Activated T-helper 17 cell treated with anti-CD3 and anti-CD28 coated beads, Interleukin-2, amount 50 U/mL, for 72 hours (primary cell): ENCODE results near the gene LRIG1. TPM values are rescaled to one million over a fixed set of nuclear protein-coding genes. Genes with fewer than 3 reads are reported as not detected.

ENCODE experiments used
- ATAC-seq: fragments of 150-1000 bp; cut with Tn5 transposase; replicated peaks from 2 replicates; pipeline ENCODE4 v1.10.0; 2021; ENCODE audit warnings: mild to moderate bottlenecking, moderate library complexity
- H3K27ac Mint-ChIP-seq: one replicate; pipeline ENCODE4 v1.8.0; 2022; ENCODE audit warnings: mixed read lengths
- H3K27me3 Mint-ChIP-seq: one replicate; pipeline ENCODE4 v1.8.0; 2022; ENCODE audit warnings: mixed read lengths
- H3K36me3 Mint-ChIP-seq: one replicate; pipeline ENCODE4 v1.8.0; 2022; ENCODE audit warnings: low read depth, mild to moderate bottlenecking, mixed read lengths
- H3K4me1 Mint-ChIP-seq: one replicate; pipeline ENCODE4 v1.8.0; 2022; ENCODE audit warnings: mixed read lengths
- H3K4me3 Mint-ChIP-seq: one replicate; pipeline ENCODE4 v1.8.0; 2022; ENCODE audit warnings: mild to moderate bottlenecking, mixed read lengths
- H3K9me3 Mint-ChIP-seq: one replicate; pipeline ENCODE4 v1.8.0; 2022; ENCODE audit warnings: mixed read lengths
- total RNA-seq, 2 donors: library from RNA; stranded (reverse); gene quantifications; one replicate each; pipeline ENCODE4 v1.2.3, GENCODE V29; 2022

LRIG1 gene
- total RNA-seq, 2 donors from 2014 or later: 43.3 to 54.1 TPM

- Mint-ChIP-seq H3K4me3 (no peak overlapping the region), H3K36me3 (peaks cover 78% of the 10 kb centered on the region), H3K27ac (peak overlapping the region; percentile 15), H3K9me3 (no peaks in the 10 kb centered on the region), H3K27me3 (no peaks in the 10 kb centered on the region), H3K4me1 (peaks cover 43% of the 10 kb centered on the region)
- ATAC-seq: no peak
Observed at GRCh38 chr3:66441129-66441528, 59.7 kb downstream of the LRIG1 start.

GRCh38 chr3:66439666-66440344 is 61.0 kb downstream of the LRIG1 start:
- no peak overlapping the region for H3K4me3 Mint-ChIP-seq
- H3K4me1 Mint-ChIP-seq: peaks cover 44% of the 10 kb centered on the region
- H3K9me3 Mint-ChIP-seq: no peaks in the 10 kb centered on the region
- peaks cover 69% of the 10 kb centered on the region for H3K36me3 Mint-ChIP-seq
- H3K27me3 Mint-ChIP-seq: no peaks in the 10 kb centered on the region
- peak overlapping the region; percentile 53 for H3K27ac Mint-ChIP-seq
- no peak for ATAC-seq

GRCh38 chr3:66438046-66438445 is 62.8 kb downstream of the LRIG1 start:
- no peaks in the 10 kb centered on the region for H3K27me3 Mint-ChIP-seq
- H3K27ac Mint-ChIP-seq: peak overlapping the region; percentile 47
- ATAC-seq: no peak
- H3K4me3 Mint-ChIP-seq: no peak overlapping the region
- H3K4me1 Mint-ChIP-seq: peaks cover 55% of the 10 kb centered on the region
- no peaks in the 10 kb centered on the region for H3K9me3 Mint-ChIP-seq
- H3K36me3 Mint-ChIP-seq: peaks cover 68% of the 10 kb centered on the region

- Mint-ChIP-seq H3K27ac (peak overlapping the region; percentile 47), H3K36me3 (peaks cover 62% of the 10 kb centered on the region), H3K9me3 (no peaks in the 10 kb centered on the region), H3K4me3 (no peak overlapping the region), H3K4me1 (peaks cover 55% of the 10 kb centered on the region), H3K27me3 (no peaks in the 10 kb centered on the region)
- ATAC-seq: no peak
Observed at GRCh38 chr3:66437341-66437929, 63.4 kb downstream of the LRIG1 start.

- Mint-ChIP-seq H3K27me3 (no peaks in the 10 kb centered on the region), H3K36me3 (peaks cover 48% of the 10 kb centered on the region), H3K27ac (peak overlapping the region; percentile 47), H3K9me3 (no peaks in the 10 kb centered on the region), H3K4me3 (no peak overlapping the region), H3K4me1 (peaks cover 47% of the 10 kb centered on the region)
- ATAC-seq: no peak
Observed at GRCh38 chr3:66435989-66436388, 64.8 kb downstream of the LRIG1 start.

GRCh38 chr3:66434726-66435125 is 66.1 kb downstream of the LRIG1 start:
- no peak for ATAC-seq
- no peak overlapping the region for H3K4me3 Mint-ChIP-seq
- H3K27me3 Mint-ChIP-seq: no peaks in the 10 kb centered on the region
- no peaks in the 10 kb centered on the region for H3K9me3 Mint-ChIP-seq
- H3K36me3 Mint-ChIP-seq: peaks cover 40% of the 10 kb centered on the region
- peaks cover 52% of the 10 kb centered on the region for H3K4me1 Mint-ChIP-seq
- H3K27ac Mint-ChIP-seq: no peak overlapping the region

- Mint-ChIP-seq H3K27me3 (no peaks in the 10 kb centered on the region), H3K4me1 (peaks cover 54% of the 10 kb centered on the region), H3K27ac (peak overlapping the region; percentile 10), H3K9me3 (no peaks in the 10 kb centered on the region), H3K36me3 (peaks cover 32% of the 10 kb centered on the region), H3K4me3 (no peak overlapping the region)
- no peak for ATAC-seq
Observed at GRCh38 chr3:66433522-66433782, 67.4 kb downstream of the LRIG1 start.

- Mint-ChIP-seq H3K9me3 (no peaks in the 10 kb centered on the region), H3K27ac (peak overlapping the region; percentile 10), H3K36me3 (peaks cover 32% of the 10 kb centered on the region), H3K27me3 (no peaks in the 10 kb centered on the region), H3K4me1 (peaks cover 55% of the 10 kb centered on the region), H3K4me3 (no peak overlapping the region)
- no peak for ATAC-seq
Observed at GRCh38 chr3:66432767-66433521, 67.9 kb downstream of the LRIG1 start.

GRCh38 chr3:66432041-66432766 is 68.6 kb downstream of the LRIG1 start:
- Mint-ChIP-seq H3K27ac (peak overlapping the region; percentile 20), H3K9me3 (no peaks in the 10 kb centered on the region), H3K36me3 (peaks cover 26% of the 10 kb centered on the region), H3K4me1 (peaks cover 54% of the 10 kb centered on the region), H3K4me3 (no peak overlapping the region), H3K27me3 (no peaks in the 10 kb centered on the region)
- ATAC-seq: no peak

GRCh38 chr3:66431494-66431893 is 69.3 kb downstream of the LRIG1 start:
- H3K27ac Mint-ChIP-seq: peak overlapping the region; percentile 20
- no peaks in the 10 kb centered on the region for H3K27me3 Mint-ChIP-seq
- H3K4me1 Mint-ChIP-seq: peaks cover 54% of the 10 kb centered on the region

GRCh38 chr3:66430876-66431275 is 69.9 kb downstream of the LRIG1 start:
- H3K27ac Mint-ChIP-seq: peak overlapping the region; percentile 70

More at GRCh38 chr3:66431494-66431893, 69.3 kb downstream of the LRIG1 start:
- Mint-ChIP-seq H3K9me3 (no peaks in the 10 kb centered on the region), H3K36me3 (peaks cover 26% of the 10 kb centered on the region), H3K4me3 (no peak overlapping the region)
- ATAC-seq: no peak

GRCh38 chr3:66428733-66429132 is 72.1 kb downstream of the LRIG1 start:
- peaks cover 32% of the 10 kb centered on the region for H3K36me3 Mint-ChIP-seq
- no peak overlapping the region for H3K4me3 Mint-ChIP-seq
- no peaks in the 10 kb centered on the region for H3K27me3 Mint-ChIP-seq
- no peak for ATAC-seq
- peaks cover 56% of the 10 kb centered on the region for H3K4me1 Mint-ChIP-seq
- H3K27ac Mint-ChIP-seq: peak overlapping the region; percentile 48
- no peaks in the 10 kb centered on the region for H3K9me3 Mint-ChIP-seq

More at GRCh38 chr3:66430876-66431275, 69.9 kb downstream of the LRIG1 start:
- no peak for ATAC-seq
- peaks cover 28% of the 10 kb centered on the region for H3K36me3 Mint-ChIP-seq
- no peak overlapping the region for H3K4me3 Mint-ChIP-seq
- no peaks in the 10 kb centered on the region for H3K27me3 Mint-ChIP-seq
- no peaks in the 10 kb centered on the region for H3K9me3 Mint-ChIP-seq
- peaks cover 53% of the 10 kb centered on the region for H3K4me1 Mint-ChIP-seq

GRCh38 chr3:66427951-66428474 is 72.8 kb downstream of the LRIG1 start:
- Mint-ChIP-seq H3K4me1 (peaks cover 55% of the 10 kb centered on the region), H3K36me3 (peaks cover 35% of the 10 kb centered on the region), H3K27me3 (no peaks in the 10 kb centered on the region), H3K9me3 (no peaks in the 10 kb centered on the region), H3K4me3 (no peak overlapping the region), H3K27ac (peak overlapping the region; percentile 66)
- no peak for ATAC-seq

GRCh38 chr3:66427352-66427751 is 73.5 kb downstream of the LRIG1 start:
- H3K27me3 Mint-ChIP-seq: no peaks in the 10 kb centered on the region
- no peak for ATAC-seq
- H3K27ac Mint-ChIP-seq: peak overlapping the region; percentile 57
- H3K4me3 Mint-ChIP-seq: no peak overlapping the region
- H3K36me3 Mint-ChIP-seq: peaks cover 42% of the 10 kb centered on the region
- peaks cover 55% of the 10 kb centered on the region for H3K4me1 Mint-ChIP-seq
- no peaks in the 10 kb centered on the region for H3K9me3 Mint-ChIP-seq
